HG03521 (cell line): ENCODE measurements around the gene SBF2.
A peak's percentile ranks its signal among the peaks of the same experiment; 100 is the strongest.

ENCODE experiments used
- ATAC-seq: cut with Tn5 transposase; IDR thresholded peaks from one replicate; pipeline ENCODE4 v1.9.1; 2021; ENCODE audit warnings: mild to moderate bottlenecking, moderate library complexity; ENCODE audit not compliant: unreplicated experiment

Gene SBF2

DNA sequence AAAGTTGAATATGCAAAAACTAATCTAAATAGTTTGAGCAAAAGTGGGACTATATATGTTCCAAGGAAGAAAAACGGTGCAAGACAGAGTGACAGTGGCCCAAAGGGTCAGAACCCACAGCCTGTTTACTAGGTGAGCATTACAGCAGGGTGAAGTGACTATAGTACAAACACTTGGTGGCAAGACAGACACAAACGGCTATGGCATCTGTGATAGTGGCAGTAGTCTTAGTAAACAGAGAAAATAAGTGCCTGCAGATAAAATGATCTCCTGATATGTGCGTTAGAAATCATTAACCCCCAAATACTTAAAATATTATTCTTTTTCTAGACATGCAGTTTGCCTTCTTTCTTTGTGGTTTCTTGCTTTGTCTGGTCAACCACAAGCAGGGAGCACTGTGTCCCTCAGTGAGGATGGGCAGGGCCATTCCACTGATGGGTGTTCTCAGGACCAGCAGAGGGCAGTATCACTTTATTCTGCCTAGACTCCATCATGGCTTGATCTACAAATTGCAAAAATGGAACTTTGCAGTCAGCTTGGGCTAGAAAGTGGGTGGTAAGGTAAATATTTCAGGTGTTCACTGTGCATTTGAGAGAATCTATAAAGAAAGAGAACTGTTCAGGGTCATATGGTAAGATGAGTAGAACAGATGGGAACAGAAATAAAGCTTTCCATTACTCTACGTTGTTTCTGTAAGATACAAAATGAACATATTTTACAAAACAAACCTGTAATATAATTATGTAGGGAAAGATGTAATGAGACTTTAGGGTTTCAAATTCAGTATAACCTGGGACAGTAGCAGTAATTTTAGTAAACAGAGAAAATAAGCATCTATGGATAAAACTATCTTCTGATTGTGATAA lies 431.9 kb downstream of the SBF2 start:
- peak; percentile 70 for ATAC-seq

- ATAC-seq, result no peak
Observed at GRCh38 chr11:9859554-9860305, 434.3 kb downstream of the SBF2 start.

GRCh38 chr11:9858822-9859221 lies 435.2 kb downstream of the SBF2 start:
- no peak for ATAC-seq

GRCh38 chr11:9858218-9858617 lies 435.8 kb downstream of the SBF2 start:
- ATAC-seq, result no peak

GRCh38 chr11:9855579-9856287 lies 438.3 kb downstream of the SBF2 start:
- no peak for ATAC-seq

- ATAC-seq, result no peak
Observed at GRCh38 chr11:9853929-9854552, 440.0 kb downstream of the SBF2 start.

GRCh38 chr11:9852465-9852864 lies 441.6 kb downstream of the SBF2 start:
- no peak for ATAC-seq

DNA sequence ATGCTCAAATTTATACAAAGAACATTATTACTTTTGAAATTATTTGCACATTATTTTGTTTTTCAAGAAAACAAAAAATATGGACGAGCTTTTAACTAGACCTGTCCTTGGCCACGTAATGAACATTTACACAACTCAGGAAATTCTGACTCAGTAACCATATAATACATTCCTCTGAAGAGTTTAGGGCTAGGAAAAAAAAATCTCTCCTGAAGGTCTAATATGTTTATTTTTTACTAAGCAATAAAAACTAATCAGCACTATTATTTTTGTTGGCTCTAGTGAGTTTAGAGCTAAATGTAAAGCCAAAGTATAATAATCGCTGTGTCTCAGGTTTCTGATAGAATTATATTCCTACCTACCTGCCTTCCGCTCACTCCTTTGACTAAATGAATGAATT lies 442.7 kb downstream of the SBF2 start:
- no peak for ATAC-seq

- no peak for ATAC-seq
Observed at GRCh38 chr11:9850224-9850895, 443.7 kb downstream of the SBF2 start.

- no peak for ATAC-seq
Observed at GRCh38 chr11:9849389-9849788, 444.6 kb downstream of the SBF2 start.

GRCh38 chr11:9847636-9848035 lies 446.4 kb downstream of the SBF2 start:
- ATAC-seq, result no peak

GRCh38 chr11:9842923-9843322 lies 451.1 kb downstream of the SBF2 start:
- ATAC-seq, result no peak

- ATAC-seq, result no peak
Observed at GRCh38 chr11:9840460-9841004, 453.5 kb downstream of the SBF2 start.

GRCh38 chr11:9839550-9839949 lies 454.5 kb downstream of the SBF2 start:
- ATAC-seq, result peak; percentile 59

DNA sequence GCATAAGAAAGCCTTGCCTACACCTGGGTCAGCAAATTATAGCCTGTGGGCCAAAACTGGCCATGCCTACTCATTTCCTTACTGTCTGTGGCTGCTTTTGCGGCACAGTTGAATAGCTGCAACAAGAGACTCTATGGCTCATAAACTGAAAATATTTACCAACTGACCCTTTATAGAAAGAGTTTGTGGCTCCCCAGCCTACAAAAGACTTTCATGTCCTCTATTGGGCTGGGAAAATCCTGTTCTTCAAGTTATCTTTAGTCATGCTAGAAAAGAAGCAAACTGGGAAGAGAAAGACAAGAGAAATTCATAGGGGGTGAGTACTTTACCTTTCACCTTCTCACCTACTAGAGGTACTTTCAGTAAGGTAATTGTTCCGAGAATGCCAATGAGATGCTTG lies 455.1 kb downstream of the SBF2 start:
- peak; percentile 55 for ATAC-seq

DNA sequence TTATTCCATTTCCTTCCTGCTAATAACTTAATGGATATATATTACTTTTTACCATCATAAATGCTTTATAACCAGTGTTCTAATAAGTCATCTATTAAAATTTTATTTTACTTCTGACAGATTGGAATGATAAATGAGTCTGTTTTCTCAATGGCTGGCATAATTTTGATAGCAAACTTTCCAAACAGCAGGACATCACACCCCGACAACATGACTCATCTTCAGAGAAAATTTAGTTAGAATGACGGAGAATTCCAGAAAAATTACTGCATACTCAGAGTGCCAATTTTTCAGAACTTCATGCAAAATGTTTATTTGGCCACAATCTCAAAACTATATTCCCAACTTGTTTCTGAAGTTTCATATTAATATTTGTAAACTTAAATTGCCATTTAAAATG lies 455.8 kb downstream of the SBF2 start:
- ATAC-seq, result no peak

- no peak for ATAC-seq
Observed at GRCh38 chr11:9834291-9834690, 459.7 kb downstream of the SBF2 start.

GRCh38 chr11:9831122-9831521 lies 462.9 kb downstream of the SBF2 start:
- ATAC-seq, result no peak

DNA sequence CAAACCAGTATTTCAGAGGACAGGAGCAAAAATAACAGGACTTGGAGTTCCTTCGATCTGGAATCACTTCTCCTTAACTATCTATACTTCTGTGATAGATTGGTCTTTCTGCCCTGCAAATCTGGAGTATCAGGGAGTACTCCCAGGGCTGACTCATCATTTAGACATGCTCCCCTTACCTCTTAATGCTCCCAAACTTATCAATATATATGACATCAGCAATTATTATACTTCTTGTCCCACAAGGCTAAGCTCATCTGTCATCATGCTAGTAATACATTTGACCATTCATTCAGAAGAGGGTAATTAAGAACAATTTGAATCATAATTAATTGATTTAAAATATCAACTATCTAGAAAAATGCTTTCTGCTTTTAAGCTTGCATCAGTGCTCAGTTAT lies 466.3 kb downstream of the SBF2 start:
- ATAC-seq, result no peak

- ATAC-seq, result no peak
Observed at GRCh38 chr11:9826390-9826789, 467.6 kb downstream of the SBF2 start.
